ENCODE data around the gene NKAIN4.

NKAIN4 gene

GRCh38 chr20:63274381-63275228 is 20.3 kb upstream of the NKAIN4 start:
- Histone ChIP-seq H3K4me1 (ENCODE audit: control insufficient read depth in 2 of 2, insufficient read depth in 2 of 2, low read length in 2 of 2) (peaks cover 8 to 11% of the 10 kb centered on the region in 2 donors), H3K4me3 (ENCODE audit: low read length in 2 of 2) (no peak overlapping the region), H3K9ac (ENCODE audit: low read depth in 1 of 2, low read length in 2 of 2) (no peak overlapping the region), H3K27me3 (ENCODE audit: control insufficient read depth in 2 of 2, insufficient read depth in 2 of 2, low read length in 2 of 2) (no peaks in the 10 kb centered on the region), H3K27ac (ENCODE audit: low read depth in 2 of 2, low read length in 2 of 2) (no peak overlapping the region), H3K9me3 (ENCODE audit: control insufficient read depth in 2 of 2, low read length in 2 of 2) (no peaks in the 10 kb centered on the region), H3K36me3 (ENCODE audit: control insufficient read depth in 2 of 2, insufficient read depth in 2 of 2, low read length in 2 of 2) (peaks cover 27 to 33% of the 10 kb centered on the region in 2 donors)

GRCh38 chr20:63273635-63274380 is 19.5 kb upstream of the NKAIN4 start:
- H3K27ac ChIP-seq (ENCODE audit: low read depth in 2 of 2, low read length in 2 of 2) = no peak overlapping the region
- no peaks in the 10 kb centered on the region for H3K27me3 ChIP-seq (ENCODE audit: control insufficient read depth in 2 of 2, insufficient read depth in 2 of 2, low read length in 2 of 2)
- H3K9me3 ChIP-seq (ENCODE audit: control insufficient read depth in 2 of 2, low read length in 2 of 2) = no peaks in the 10 kb centered on the region
- H3K4me1 ChIP-seq (ENCODE audit: control insufficient read depth in 2 of 2, insufficient read depth in 2 of 2, low read length in 2 of 2) = peaks cover 8 to 11% of the 10 kb centered on the region in 2 donors
- H3K36me3 ChIP-seq (ENCODE audit: control insufficient read depth in 2 of 2, insufficient read depth in 2 of 2, low read length in 2 of 2) = peaks cover 25 to 28% of the 10 kb centered on the region in 2 donors
- peak overlapping the region; percentile 81 to 85 for H3K4me3 ChIP-seq (ENCODE audit: low read length in 2 of 2)
- peak overlapping the region; percentile 82 to 91 for H3K9ac ChIP-seq (ENCODE audit: low read depth in 1 of 2, low read length in 2 of 2)

GRCh38 chr20:63273059-63273579 is 18.9 kb upstream of the NKAIN4 start:
- Histone ChIP-seq H3K27me3 (ENCODE audit: control insufficient read depth in 2 of 2, insufficient read depth in 2 of 2, low read length in 2 of 2) (peaks cover 0 to 2% of the 10 kb centered on the region in 2 donors), H3K4me1 (ENCODE audit: control insufficient read depth in 2 of 2, insufficient read depth in 2 of 2, low read length in 2 of 2) (peaks cover 8 to 11% of the 10 kb centered on the region in 2 donors), H3K9me3 (ENCODE audit: control insufficient read depth in 2 of 2, low read length in 2 of 2) (no peaks in the 10 kb centered on the region), H3K9ac (ENCODE audit: low read depth in 1 of 2, low read length in 2 of 2) (peak overlapping the region; percentile 82 to 91), H3K4me3 (ENCODE audit: low read length in 2 of 2) (peak overlapping the region; percentile 81 to 85), H3K27ac (ENCODE audit: low read depth in 2 of 2, low read length in 2 of 2) (peak overlapping the region; percentile 13 to 38), H3K36me3 (ENCODE audit: control insufficient read depth in 2 of 2, insufficient read depth in 2 of 2, low read length in 2 of 2) (peaks cover 21% of the 10 kb centered on the region in 2 donors)

- H3K4me1 ChIP-seq (ENCODE audit: control insufficient read depth in 2 of 2, insufficient read depth in 2 of 2, low read length in 2 of 2) = peaks cover 8 to 11% of the 10 kb centered on the region in 2 donors
- H3K27ac ChIP-seq (ENCODE audit: low read depth in 2 of 2, low read length in 2 of 2) = peak within 1 kb of the TSS; percentile 13 to 38
- H3K36me3 ChIP-seq (ENCODE audit: control insufficient read depth in 2 of 2, insufficient read depth in 2 of 2, low read length in 2 of 2) = peaks cover 13 to 14% of the 10 kb centered on the region in 2 donors
- H3K9ac ChIP-seq (ENCODE audit: low read depth in 1 of 2, low read length in 2 of 2) = peak within 1 kb of the TSS; percentile 82 to 91
- H3K4me3 ChIP-seq (ENCODE audit: low read length in 2 of 2) = peak within 1 kb of the TSS; percentile 81 to 85
- no peaks in the 10 kb centered on the region for H3K9me3 ChIP-seq (ENCODE audit: control insufficient read depth in 2 of 2, low read length in 2 of 2)
- peaks cover 0 to 2% of the 10 kb centered on the region in 2 donors for H3K27me3 ChIP-seq (ENCODE audit: control insufficient read depth in 2 of 2, insufficient read depth in 2 of 2, low read length in 2 of 2)
Measured at GRCh38 chr20:63272105-63273058, 18.1 kb upstream of the NKAIN4 start, which contains the start of gene ARFGAP1. Gene ARFGAP1 (plus strand): TSS chr20:63272813. CDS start chr20:63275581, 2,768 bp downstream.

GRCh38 chr20:63270606-63271325 is 16.5 kb upstream of the NKAIN4 start:
- no peak overlapping the region for H3K4me3 ChIP-seq (ENCODE audit: low read length in 2 of 2)
- peaks cover 0 to 8% of the 10 kb centered on the region in 2 donors for H3K27me3 ChIP-seq (ENCODE audit: control insufficient read depth in 2 of 2, insufficient read depth in 2 of 2, low read length in 2 of 2)
- H3K4me1 ChIP-seq (ENCODE audit: control insufficient read depth in 2 of 2, insufficient read depth in 2 of 2, low read length in 2 of 2) = peaks cover 8 to 11% of the 10 kb centered on the region in 2 donors
- no peak overlapping the region for H3K9ac ChIP-seq (ENCODE audit: low read depth in 1 of 2, low read length in 2 of 2)
- no peaks in the 10 kb centered on the region for H3K36me3 ChIP-seq (ENCODE audit: control insufficient read depth in 2 of 2, insufficient read depth in 2 of 2, low read length in 2 of 2)
- no peak overlapping the region for H3K27ac ChIP-seq (ENCODE audit: low read depth in 2 of 2, low read length in 2 of 2)
- no peaks in the 10 kb centered on the region for H3K9me3 ChIP-seq (ENCODE audit: control insufficient read depth in 2 of 2, low read length in 2 of 2)

GRCh38 chr20:63269724-63270123 is 15.5 kb upstream of the NKAIN4 start:
- Histone ChIP-seq H3K9me3 (ENCODE audit: control insufficient read depth in 2 of 2, low read length in 2 of 2) (no peaks in the 10 kb centered on the region), H3K27me3 (ENCODE audit: control insufficient read depth in 2 of 2, insufficient read depth in 2 of 2, low read length in 2 of 2) (peaks cover 0 to 9% of the 10 kb centered on the region in 2 donors), H3K27ac (ENCODE audit: low read depth in 2 of 2, low read length in 2 of 2) (no peak overlapping the region), H3K4me3 (ENCODE audit: low read length in 2 of 2) (no peak overlapping the region), H3K9ac (ENCODE audit: low read depth in 1 of 2, low read length in 2 of 2) (no peak overlapping the region), H3K36me3 (ENCODE audit: control insufficient read depth in 2 of 2, insufficient read depth in 2 of 2, low read length in 2 of 2) (no peaks in the 10 kb centered on the region), H3K4me1 (ENCODE audit: control insufficient read depth in 2 of 2, insufficient read depth in 2 of 2, low read length in 2 of 2) (peaks cover 7 to 11% of the 10 kb centered on the region in 2 donors)

- Histone ChIP-seq H3K27me3 (ENCODE audit: control insufficient read depth in 2 of 2, insufficient read depth in 2 of 2, low read length in 2 of 2) (peaks cover 0 to 9% of the 10 kb centered on the region in 2 donors), H3K27ac (ENCODE audit: low read depth in 2 of 2, low read length in 2 of 2) (no peak overlapping the region)
Measured at GRCh38 chr20:63268671-63269439, 14.6 kb upstream of the NKAIN4 start.

GRCh38 chr20:63268256-63268655 is 14.0 kb upstream of the NKAIN4 start:
- no peak overlapping the region for H3K4me3 ChIP-seq (ENCODE audit: low read length in 2 of 2)
- H3K9me3 ChIP-seq (ENCODE audit: control insufficient read depth in 2 of 2, low read length in 2 of 2) = no peaks in the 10 kb centered on the region
- H3K27me3 ChIP-seq (ENCODE audit: control insufficient read depth in 2 of 2, insufficient read depth in 2 of 2, low read length in 2 of 2) = peaks cover 0 to 9% of the 10 kb centered on the region in 2 donors
- H3K9ac ChIP-seq (ENCODE audit: low read depth in 1 of 2, low read length in 2 of 2) = no peak overlapping the region
- H3K27ac ChIP-seq (ENCODE audit: low read depth in 2 of 2, low read length in 2 of 2) = no peak overlapping the region
- H3K36me3 ChIP-seq (ENCODE audit: control insufficient read depth in 2 of 2, insufficient read depth in 2 of 2, low read length in 2 of 2) = no peaks in the 10 kb centered on the region
- peaks cover 0 to 5% of the 10 kb centered on the region in 2 donors for H3K4me1 ChIP-seq (ENCODE audit: control insufficient read depth in 2 of 2, insufficient read depth in 2 of 2, low read length in 2 of 2)

More at GRCh38 chr20:63268671-63269439, 14.6 kb upstream of the NKAIN4 start:
- no peak overlapping the region for H3K4me3 ChIP-seq (ENCODE audit: low read length in 2 of 2)
- no peak overlapping the region for H3K9ac ChIP-seq (ENCODE audit: low read depth in 1 of 2, low read length in 2 of 2)
- no peaks in the 10 kb centered on the region for H3K9me3 ChIP-seq (ENCODE audit: control insufficient read depth in 2 of 2, low read length in 2 of 2)
- peaks cover 4 to 9% of the 10 kb centered on the region in 2 donors for H3K4me1 ChIP-seq (ENCODE audit: control insufficient read depth in 2 of 2, insufficient read depth in 2 of 2, low read length in 2 of 2)
- no peaks in the 10 kb centered on the region for H3K36me3 ChIP-seq (ENCODE audit: control insufficient read depth in 2 of 2, insufficient read depth in 2 of 2, low read length in 2 of 2)
